Fibroblast of peridontal ligament (primary cell): ENCODE results near the gene CPED1.
A peak's percentile ranks its signal among the peaks of the same experiment; 100 is the strongest.
"Not testable (repeated sequence)": the region's sequence is repeated elsewhere in the genome, so short reads cannot be mapped to it uniquely, and the experiment has no call there.

ENCODE experiments used
- DNase-seq: peaks from one replicate; pipeline ENCODE4 v3.0.0-alpha.2; 2010; ENCODE audit errors: extremely low read depth

Gene CPED1

DNA sequence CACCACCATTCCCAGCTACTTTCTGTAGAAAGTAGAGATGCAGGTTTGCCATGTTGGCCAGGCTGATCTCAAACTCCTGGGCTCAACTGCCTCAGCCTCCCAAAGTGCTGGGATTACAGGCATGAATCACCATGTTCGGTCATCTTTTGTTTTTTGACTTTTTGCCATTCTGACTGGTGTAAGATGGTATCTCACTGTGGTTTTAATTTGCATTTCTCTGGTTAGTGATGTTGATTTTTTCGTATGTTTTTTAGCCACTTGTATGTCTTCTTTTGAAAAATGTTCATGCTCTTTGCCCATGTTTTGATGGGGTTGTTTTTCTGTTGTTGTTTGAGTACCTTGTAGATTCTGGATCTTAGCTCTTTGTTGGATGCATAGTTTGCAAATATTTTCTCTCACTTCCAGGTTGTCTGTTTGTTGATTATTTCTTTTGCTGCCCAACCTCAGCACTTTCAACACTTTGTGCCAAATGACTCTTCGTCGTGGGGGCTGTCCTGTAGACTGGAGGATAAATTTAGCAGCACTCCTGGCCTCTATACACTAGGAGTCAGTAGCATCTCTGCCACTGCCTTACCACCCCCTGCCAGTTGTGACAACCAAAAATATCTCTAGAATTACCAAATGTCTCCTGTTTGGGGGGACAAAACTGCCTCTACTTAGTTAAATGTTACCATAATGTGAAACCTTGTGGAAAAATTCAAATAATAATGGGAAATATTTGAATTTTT, 6.5 kb upstream of the CPED1 start:
- DNase-seq = peak; percentile 93

DNA sequence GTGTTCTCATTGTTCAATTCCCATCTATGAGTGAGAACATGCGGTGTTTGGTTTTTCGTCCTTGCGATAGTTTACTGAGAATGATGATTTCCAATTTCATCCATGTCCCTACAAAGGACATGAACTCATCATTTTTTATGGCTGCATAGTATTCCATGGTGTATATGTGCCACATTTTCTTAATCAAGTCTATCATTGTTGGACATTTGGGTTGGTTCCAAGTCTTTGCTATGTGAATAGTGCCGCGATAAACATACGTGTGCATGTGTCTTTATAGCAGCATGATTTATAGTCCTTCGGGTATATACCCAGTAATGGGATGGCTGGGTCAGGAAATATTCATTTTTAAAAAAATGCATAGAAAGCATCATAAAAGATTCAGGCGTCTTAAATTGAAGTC, 4.9 kb upstream of the CPED1 start:
- DNase-seq = not testable (repeated sequence)

DNA sequence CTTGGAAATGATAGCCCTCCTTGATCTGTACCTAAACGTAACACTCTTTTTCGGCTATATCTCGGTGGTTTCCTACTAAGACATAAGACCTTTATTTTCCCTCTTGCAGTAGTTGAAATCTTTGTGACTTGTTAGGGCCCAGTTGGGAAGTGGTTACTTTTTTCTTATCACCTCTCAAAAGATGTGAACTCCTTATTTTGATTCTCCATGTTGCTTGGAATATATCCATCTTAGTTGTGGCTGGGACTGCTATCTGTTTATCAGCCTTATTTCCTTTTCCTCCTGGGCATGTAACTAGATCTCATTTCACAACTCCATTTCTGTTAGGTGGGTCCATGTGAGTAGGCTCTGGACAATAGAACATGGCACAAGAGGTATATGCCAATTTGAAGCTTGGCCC, 4.1 kb upstream of the CPED1 start:
- no peak for DNase-seq

DNA sequence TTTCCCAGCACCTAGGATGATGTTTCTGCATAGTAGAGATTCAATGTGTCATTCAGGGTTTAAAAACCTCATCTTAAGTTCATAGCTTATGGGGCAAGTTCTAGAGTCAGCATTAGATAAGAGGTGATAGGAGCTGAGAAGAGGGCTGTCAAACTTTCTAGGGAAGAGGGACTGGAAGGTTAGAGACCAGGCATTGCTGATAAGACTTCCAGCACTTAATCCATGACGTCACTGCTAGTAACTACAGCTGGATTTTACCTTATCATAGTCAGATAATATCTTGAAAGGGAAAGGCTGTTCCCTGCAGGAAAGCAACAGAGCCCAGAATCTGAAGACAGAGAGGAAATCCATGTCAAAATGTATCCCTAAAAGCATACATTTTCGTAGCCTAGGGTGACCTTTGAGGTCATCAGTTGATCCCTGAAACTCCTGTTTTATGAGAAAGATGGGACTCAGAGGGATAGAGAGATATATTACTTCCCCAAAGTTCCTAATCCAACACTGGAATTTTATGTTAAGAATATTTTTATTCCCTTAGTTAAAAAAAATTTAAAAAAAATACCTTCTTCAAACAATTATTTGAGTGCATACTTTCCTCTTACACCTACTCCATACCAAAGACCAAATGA, 3.3 kb upstream of the CPED1 start:
- DNase-seq = no peak

DNA sequence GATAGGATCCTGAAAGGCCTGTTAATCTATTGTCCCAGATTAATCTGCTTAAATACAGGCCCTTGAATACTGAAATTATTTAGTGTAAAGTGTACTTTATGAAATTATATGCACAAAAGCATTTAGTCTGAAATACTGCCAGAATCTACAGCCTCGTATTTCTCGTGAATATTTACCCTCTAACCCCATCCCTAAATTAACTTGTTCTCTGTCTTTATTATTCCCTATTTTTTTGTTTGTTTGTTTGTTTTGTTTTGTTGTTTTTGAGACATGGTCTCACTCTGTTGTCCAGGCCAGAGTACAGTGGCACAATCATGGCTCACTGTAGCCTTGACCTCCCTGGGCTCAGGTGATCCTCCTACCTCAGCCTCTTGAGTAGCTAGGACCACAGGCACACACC, 2.7 kb upstream of the CPED1 start:
- no peak for DNase-seq

DNA sequence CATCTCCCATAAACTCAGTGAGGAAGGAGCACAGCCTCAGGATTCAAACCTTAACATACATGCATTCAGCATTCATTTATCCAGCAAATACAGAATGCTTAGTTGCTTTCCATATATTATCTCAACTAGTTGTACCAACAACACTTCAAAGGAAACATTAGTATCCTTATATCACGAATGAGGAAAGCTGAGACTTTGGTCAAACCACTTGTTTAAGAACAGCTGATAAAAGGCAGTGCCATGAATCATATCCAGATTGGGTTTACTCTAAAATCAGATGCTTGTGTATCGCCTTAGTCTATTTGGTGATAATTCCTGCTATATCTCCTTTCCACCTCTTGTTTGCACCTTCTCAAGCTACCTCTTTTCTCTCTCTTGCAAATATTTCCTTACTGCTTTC, 1.9 kb upstream of the CPED1 start:
- DNase-seq = no peak

DNA sequence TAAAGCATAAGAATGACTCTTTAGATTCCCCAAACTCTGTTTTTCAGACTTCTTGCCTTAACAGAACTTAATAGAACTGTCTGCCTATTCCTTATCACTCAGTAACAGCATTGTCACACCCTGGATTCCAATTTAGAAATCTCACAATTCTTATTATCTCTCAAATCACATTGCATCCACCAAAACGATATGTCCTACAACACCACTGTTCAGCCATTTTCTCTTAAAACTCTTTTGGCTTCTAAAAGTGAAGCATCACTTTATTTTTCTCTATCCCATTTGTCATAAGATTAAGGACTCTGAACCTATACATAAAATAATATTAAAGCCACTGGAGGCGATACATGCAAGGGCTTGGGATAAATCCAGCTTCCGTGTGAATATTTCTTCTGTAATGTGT, 1.2 kb upstream of the CPED1 start:
- DNase-seq = no peak

DNA sequence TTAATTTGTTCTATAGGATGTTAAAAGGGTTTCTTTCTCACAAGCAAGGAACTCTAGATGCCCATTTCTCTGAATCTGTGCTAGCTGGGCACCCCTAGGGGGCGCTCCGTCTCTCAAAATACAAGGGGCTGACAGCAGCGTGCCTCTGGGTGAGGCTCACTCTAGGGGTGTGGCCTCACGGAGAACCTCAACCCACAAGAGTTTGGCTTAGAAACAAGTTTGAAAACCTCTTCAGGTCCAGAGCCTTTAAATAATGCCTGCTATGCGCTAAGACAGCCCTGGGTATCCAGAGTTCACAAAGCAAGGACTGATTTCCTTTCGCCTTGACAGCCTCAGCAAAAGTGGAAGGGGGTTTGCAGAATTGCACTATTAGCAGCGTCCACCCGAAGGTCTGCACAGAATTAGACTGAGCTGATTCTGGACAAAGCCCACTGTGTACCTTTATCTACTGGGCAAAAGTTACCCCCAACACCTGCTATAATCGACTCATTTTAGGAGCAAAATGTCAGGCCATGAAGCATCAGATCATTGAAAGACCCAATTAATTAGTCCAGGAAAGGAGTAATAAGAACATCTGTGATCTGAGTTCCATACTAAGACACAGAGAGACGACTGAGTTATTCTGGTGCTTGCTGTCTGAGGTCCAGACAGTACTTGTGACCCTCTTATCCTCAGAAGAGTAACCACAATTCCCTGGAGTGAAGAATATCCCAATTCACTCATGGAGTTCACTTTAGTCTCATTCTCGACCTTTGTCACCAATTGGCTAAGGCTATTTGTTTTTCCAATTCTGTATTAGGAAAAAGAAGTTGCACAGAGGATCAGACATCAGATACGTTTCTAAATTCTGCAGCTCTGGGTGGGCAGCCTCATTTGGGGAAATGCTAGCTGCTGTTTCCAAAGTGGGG, 574 bp upstream of the CPED1 start:
- DNase-seq = peak; percentile 97

DNA sequence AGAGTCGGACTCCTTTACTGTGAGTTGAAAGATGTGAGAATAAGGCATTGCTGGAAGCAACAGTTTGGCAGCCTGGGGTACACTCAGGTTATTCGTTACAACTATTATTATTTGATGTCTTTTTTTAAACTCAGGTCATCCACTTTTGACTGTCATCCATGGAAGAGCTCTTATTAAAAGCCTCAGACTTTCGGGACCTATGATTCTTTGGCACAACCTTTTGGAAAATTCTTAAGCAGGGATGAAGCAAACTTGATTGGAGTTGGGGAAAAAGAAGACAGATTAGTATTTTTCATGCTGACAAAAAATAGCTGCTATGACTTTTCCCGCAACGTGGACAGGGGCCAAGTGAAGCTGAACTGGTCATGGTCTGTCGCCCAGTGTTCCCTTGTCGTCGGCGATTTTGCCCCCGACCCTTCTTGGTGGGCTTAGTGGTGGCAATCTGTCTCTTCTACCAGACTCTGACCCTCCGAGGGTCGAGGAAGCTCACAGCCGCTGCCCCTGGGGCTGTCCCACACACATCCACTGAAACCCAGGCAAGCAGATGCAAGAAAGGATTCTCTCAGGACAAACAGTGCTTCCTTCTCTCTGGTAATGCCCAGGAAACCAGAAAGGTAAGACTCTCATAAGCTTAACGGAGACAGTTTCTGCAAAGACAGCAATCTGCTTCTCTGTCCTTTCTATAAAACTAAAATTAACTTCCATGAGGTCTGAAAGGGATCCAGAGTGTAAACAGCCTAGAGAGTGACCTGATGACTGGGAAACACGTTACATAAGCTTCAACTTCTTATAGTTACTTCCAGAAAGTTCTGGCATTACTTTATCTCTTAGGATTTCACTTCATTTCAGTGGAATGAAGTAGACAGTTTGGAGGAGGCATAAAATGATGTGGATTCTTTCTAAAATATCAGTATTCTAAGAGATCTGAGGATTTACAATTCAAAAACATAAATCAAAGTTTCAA, 1.0 kb downstream of the CPED1 start:
- DNase-seq = peak; percentile 81

DNA sequence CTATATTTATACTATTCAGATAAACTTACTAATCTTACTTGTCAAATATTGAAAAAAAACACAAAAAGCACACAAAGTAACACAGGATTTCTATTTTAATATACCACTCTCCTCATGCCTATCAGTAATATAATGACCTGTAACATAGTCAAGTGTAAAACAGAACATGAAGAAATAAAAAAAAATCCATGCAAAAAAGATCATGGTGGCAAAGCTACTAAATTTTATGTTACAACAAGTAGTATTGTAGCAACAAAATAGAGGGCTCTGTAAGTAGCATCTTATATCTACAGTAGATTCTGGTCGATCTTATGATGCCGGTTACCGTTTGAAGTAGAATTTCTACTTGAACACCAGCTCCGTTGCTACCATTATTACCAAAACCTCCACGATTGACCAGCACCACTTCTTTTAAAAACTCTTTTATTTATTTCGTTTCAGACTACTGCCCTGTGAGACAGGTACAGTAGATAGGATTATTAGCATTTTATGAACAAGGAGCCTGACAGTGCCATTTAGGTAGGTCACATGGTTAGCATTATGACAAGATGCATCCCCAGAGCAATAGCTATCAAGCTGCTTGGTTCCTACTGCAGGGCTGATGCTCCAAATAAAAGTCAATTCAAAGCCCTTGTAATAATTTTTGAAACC, 2.1 kb downstream of the CPED1 start:
- DNase-seq = peak; percentile 65

DNA sequence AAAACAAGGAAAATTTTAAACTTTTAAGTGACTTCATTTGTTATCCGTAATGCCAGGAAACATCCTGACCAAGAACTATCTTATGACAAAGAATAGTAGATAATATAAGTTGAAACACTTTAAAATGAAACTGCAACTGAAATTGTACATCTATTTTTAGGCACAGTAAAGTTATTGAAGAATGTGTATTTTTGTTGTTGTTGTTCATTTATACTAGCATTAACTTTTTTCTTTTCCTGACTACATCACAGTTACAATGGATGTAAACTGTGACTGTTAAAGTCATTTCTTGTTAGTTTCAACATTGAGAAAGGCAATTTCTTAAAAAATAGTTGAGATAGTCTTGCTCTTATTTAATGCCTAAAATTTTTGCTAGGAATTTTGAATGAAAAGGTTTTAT, 2.6 kb downstream of the CPED1 start:
- DNase-seq = no peak

DNA sequence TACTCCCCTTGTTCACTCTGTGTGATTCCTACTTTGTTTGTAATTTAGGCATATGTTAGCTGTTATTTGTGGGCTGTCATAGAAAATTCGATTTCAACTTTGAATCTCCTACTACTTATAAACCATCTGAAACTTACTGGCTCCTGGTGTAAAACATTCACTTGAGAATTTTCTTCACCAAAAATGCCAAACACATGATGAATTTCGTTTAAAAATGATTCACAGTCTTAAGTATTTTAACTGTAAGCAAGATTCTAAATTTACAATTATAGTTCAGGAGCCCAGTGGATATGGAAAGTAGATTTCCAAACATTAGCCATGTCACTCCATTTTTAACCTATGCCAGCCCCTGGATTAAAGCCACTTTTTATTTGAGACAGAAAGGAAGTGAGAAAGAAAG, 3.1 kb downstream of the CPED1 start:
- peak; percentile 97 for DNase-seq

DNA sequence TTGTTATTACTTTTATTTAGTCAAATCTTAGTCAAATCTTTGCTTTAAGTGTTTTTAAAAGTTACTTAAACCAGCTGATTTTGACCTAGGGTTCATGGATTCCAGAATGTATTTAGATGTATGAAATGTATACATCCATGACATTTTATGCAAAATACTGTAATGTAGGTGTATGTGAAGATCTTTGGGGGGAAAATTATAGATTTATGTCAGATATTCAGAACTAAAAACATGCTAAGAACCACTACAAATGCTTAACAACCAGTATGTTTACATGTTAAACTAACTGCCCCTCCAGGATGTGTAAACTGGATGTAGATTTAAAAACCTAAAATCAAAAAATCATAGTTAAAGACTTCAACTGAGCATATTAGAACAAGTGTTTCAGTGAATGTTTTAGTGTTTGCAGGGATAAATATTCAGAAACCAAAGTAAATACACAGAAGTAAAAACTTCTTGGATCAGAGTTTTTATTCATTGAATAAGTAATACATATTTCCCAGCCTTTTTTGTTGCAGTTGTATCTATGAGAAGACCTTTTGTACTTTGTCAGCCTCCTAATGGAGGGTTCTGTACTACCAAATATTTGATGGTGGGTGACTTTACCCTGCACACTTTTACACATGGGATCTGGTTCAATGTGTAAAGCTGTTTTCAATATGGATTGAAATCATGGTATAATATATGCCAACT, 3.9 kb downstream of the CPED1 start:
- peak; percentile 29 for DNase-seq

DNA sequence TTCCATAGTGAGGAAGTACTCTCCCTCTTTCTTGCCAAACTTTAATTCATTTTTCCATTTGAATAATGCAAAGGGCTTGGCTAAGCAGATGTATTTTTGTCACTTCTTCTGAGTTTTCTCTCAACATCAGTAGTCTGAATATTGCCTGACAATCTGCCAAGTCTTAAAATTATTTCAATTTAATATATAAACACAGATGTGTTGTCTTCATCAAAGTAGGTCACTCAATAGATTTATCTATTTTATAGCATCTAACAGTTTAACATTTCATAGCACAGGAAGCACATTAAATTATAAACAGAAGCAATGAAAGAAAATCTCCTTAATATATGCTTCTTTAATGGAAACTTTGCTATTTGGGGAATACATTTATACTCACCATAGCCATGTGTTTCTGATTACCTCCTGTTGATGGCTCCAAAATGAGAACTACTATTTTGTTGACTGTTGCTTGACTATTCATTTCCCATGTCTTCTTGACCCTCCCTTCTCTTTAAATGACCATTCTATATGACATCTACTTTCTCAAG, 4.5 kb downstream of the CPED1 start:
- DNase-seq = peak; percentile 66

DNA sequence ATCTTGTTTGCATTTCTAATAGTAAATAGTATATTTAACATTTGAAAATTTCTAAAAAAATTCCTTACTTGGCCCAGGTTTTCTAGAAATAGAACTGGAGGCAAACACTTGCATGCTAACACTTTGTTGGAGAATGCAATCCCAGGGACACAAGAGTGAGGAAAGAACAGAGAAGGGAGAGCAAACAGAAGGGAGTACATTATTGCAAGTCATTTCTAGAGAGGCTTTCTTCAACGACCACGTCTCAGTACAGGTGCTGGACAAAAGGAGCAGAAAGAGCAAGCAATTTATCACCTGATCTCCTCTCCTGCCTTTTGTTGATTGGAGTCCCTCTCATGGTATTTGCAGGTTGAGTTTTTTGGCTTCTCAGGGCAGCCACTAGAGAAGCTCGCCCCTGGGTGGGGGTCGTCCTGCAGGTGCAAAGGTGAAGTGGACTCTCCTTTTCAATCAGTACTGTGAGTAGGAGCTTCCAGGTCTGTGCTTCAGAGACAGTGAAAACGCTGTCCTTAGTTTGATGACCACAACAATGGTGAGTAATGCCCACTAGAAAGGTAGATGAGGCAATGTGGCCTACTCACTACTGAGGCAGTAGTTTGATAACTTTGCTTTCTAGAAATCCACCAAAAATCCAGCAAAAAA, 5.2 kb downstream of the CPED1 start:
- DNase-seq = peak; percentile 55

DNA sequence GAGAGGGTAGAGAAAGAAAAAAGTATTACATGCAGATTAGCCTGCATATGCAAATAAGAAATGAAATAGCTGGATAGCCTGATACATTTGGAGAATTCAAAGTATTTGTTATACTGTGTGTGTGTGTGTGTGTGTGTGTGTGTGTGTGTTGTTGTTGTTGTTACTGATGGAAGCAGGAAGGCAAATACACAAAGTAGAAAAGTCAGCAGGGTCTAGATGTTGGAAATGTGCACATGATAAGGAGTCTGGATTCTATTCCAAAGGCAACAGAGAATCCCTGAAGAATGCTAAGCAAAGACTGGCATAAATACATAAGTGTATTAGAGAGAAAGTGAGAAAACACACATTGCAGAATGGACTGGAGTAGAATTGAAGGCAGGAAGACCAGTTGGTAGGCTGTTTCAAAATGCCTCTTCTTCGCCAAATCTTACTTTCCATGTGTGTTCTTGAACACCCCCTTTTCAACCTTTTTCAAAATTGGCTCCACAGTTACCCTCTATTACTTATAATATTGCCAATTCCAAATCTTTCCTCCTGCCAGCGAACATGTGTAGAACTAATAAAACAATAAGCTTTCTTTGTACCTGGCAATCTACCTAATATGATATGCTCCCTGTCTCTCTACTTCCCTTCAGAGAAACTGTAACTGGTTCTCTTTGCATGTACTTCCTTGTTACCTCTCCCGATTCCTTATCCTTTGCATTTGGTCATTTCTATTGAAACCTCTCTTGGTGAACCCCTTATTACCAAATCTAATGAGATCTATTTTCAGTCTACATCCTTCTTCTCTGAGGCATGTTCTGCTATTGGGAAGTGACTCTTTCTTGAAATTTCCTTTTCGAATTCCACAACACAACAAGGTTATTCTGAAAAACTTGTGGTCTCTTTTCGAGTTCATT, 6.2 kb downstream of the CPED1 start:
- DNase-seq = no peak

DNA sequence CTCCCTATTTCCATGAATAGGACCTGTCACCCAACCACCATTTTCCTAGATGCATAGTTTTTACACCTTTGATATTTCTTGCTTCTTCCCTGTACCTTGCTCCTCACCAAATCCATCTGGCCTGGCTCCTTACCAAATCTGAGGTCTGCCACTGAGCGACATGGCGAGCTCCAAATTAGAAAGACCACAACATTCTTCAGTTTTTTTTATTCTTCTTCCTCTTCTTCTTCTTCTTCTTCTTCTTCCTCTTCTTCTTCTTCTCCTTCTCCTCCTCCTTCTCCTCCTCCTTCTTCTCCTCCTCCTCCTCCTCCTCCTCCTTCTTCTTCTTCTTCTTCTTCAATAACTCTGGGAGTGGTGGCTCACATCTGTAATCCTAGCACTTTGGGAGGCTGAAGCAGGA, 7.1 kb downstream of the CPED1 start:
- no peak for DNase-seq

DNA sequence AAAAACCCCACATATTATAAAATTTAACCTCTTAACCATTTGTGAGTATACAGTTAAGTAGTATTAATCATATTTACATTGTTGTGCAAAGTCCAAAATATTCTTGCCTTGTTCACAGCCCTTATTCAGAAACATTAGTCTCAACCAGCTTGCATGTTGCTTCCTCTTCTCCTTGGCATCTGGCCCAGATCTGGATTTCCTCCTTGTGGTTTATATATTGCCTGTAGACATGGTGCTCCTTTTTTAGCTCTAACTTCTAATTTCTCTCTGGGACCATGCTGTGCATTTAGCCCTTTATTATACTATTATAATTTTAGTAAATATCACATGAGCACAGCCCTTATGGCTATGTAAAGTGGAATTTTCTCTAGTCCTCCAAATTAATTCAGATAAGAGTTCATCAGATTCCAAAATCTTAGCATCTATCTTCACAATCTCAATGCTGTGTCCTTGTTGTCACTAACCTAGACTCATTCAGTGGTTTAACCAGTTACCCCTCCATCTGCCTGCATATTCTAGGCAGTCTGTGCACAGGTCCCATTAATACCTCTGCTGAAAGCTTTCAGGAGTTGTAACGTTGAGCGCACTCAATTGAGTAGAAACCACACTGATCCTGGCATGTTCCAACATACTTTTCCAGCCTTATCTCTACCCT, 7.9 kb downstream of the CPED1 start:
- DNase-seq = peak; percentile 94
